ENCODE results near the gene ZFYVE21.

DNA sequence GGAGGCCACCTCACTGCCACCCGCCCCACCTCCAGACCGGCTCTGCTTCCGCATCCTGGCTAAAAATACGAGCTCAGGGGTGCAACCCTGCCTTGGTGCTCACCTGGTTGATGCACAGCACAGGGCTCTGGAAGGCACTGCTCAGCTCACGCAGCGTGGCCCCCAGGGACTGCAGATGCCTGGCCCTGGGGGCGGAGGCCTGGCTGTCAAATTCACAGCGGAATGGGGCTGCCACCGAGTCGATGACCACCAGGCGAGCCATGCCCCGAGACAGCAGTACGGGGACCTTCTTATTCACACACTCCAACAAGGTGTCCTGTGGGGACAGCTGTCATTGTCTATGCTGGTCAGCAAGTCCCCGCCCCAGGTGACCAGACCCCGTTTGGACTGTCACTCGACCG lies 16.3 kb upstream of the ZFYVE21 start:
- TF ChIP-seq, protein P1, sequence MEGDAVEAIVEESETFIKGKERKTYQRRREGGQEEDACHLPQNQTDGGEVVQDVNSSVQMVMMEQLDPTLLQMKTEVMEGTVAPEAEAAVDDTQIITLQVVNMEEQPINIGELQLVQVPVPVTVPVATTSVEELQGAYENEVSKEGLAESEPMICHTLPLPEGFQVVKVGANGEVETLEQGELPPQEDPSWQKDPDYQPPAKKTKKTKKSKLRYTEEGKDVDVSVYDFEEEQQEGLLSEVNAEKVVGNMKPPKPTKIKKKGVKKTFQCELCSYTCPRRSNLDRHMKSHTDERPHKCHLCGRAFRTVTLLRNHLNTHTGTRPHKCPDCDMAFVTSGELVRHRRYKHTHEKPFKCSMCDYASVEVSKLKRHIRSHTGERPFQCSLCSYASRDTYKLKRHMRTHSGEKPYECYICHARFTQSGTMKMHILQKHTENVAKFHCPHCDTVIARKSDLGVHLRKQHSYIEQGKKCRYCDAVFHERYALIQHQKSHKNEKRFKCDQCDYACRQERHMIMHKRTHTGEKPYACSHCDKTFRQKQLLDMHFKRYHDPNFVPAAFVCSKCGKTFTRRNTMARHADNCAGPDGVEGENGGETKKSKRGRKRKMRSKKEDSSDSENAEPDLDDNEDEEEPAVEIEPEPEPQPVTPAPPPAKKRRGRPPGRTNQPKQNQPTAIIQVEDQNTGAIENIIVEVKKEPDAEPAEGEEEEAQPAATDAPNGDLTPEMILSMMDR (IDR thresholded peaks at IDR 0.05; ENCODE audit: poor library complexity) = no peak
- TF ChIP-seq EZH2phosphoT487 (IDR thresholded peaks at IDR 0.05; ENCODE audit: low read depth, severe bottlenecking, unreplicated experiment) = no peak
- TF ChIP-seq EZH2 (IDR thresholded peaks at IDR 0.05; ENCODE audit: borderline replicate concordance) = no peak

Data from hepatocyte (in vitro differentiated cells).